Stimulated activated CD8-positive, alpha-beta memory T cell treated with anti-CD3 and anti-CD28 coated beads, Interleukin-2, amount 100 ng/mL, for 1 hour (primary cell): ENCODE data around the gene TMEM52.

Experiments used
- DNase-seq, 2 donors: peaks; one replicate each; pipeline ENCODE4 v3.0.0-alpha.2; 2020; ENCODE audit warnings: low read depth in 2 of 2

TMEM52 gene

DNA sequence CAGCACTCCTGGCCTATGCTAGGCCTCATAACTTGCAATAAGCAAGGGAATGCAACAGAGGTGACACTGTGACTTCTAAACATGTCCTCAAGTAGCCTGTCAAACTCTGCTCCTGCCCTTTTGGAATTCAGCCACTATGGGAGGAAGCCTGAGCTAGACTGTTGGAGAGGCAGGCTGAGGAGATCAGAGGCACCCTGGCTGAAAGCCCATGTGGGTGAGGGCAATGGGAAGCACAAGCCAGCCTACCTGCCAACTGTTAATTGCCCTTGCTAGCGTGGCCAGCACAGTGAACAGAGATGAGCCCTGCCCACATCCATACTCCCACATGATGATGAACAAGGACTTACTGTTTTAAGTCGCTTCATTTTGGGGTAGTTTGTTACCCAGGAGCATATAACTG is 45.9 kb downstream of the TMEM52 start:
- DNase-seq = no peak

DNA sequence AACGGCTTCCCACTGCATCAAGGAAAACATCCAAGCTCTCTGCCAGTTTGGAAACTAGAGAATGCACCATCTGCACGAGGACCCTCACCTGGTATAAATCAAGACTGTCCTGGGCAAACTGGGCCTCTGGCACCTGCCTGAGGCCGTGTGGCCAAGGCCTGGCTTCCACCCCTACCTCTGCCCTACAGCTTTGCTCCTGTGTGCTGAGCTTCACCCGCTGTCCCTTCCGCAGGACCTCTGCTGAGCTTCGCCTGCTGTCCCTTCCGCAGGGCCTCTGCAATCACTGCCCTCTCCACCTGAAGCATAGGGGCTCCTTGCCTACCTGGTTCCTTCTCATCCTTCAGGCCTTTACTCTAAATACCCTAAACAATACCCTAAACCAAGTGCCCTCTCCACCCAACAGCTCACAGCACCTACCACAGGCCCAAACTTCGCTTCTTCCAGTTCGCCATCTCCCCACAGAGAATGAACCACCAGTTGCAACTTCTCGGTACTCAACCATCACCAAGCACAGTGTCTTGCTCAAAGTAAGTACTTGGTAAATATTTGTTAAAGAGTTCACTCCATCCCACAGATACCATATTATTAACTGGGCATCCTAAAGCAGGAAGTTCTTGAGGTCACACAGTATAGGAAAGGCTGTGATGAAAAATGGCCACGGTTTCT is 46.6 kb downstream of the TMEM52 start:
- no peak for DNase-seq

DNA sequence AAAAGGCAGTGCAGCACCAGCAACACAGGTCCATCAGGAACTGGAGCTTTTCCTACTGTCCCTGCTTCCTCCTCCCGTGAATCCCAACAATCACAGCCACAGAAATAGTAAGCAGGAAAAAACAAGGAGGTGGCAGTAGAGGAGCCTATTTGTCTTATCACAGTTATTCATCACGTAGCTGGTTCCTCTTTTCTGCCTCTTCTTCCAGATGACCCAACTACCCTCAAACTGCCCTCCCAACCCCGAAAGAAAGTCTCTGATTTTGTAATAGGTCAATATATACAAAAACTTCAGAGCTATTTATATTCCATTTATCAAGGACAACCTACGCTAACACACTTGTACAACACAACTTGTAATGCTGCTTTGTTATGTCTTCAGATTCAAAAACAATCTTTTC is 49.6 kb downstream of the TMEM52 start:
- no peak for DNase-seq
